H9 (cell line): ENCODE data around the gene FHOD3. TPM values are rescaled to one million over a fixed set of nuclear protein-coding genes. Genes with fewer than 3 reads are reported as not detected.

Experiments used
- DNase-seq: peaks from one replicate; pipeline ENCODE4 v3.0.0-alpha.2; 2017
- H2AFZ ChIP-seq: one replicate; pipeline ENCODE4 v1.6.1; 2013; ENCODE audit warnings: mild to moderate bottlenecking, low read length, control low read depth, moderate library complexity
- H2AK5ac ChIP-seq: 2 replicates; pipeline ENCODE4 v1.6.1; 2013; ENCODE audit warnings: low read length, control low read depth, mixed read lengths; ENCODE audit not compliant: insufficient read length
- H2BK120ac ChIP-seq: one replicate; pipeline ENCODE4 v1.6.1; 2013; ENCODE audit warnings: low read depth, mild to moderate bottlenecking, low read length, control low read depth, inconsistent platforms; ENCODE audit not compliant: poor library complexity, severe bottlenecking
- H2BK12ac ChIP-seq: 2 replicates; pipeline ENCODE4 v1.6.1; 2013; ENCODE audit warnings: low read length, control low read depth, mixed read lengths, low read depth; ENCODE audit not compliant: insufficient read length
- H2BK15ac ChIP-seq: 2 replicates; pipeline ENCODE4 v1.6.1; 2013; ENCODE audit warnings: low read depth, low read length, control low read depth
- H2BK20ac ChIP-seq: one replicate; pipeline ENCODE4 v1.6.1; 2013; ENCODE audit warnings: low read depth, mild to moderate bottlenecking, low read length, control low read depth, inconsistent platforms; ENCODE audit not compliant: poor library complexity, severe bottlenecking
- H2BK5ac ChIP-seq: 2 replicates; pipeline ENCODE4 v1.6.1; 2013; ENCODE audit warnings: low read length, control low read depth, mixed read lengths; ENCODE audit not compliant: insufficient read length
- H3K14ac ChIP-seq: 2 replicates; pipeline ENCODE4 v1.6.1; 2013; ENCODE audit warnings: low read length, control low read depth; ENCODE audit not compliant: insufficient read depth
- H3K18ac ChIP-seq: 2 replicates; pipeline ENCODE4 v1.6.1; 2013; ENCODE audit warnings: low read depth, mild to moderate bottlenecking, mixed read lengths, low read length, control low read depth; ENCODE audit not compliant: insufficient read length
- H3K23ac ChIP-seq: 2 replicates; pipeline ENCODE4 v1.6.1; 2013; ENCODE audit warnings: low read length, control low read depth, mixed read lengths, low read depth; ENCODE audit not compliant: insufficient read length
- H3K23me2 ChIP-seq: 2 replicates; pipeline ENCODE4 v1.6.1; 2013; ENCODE audit warnings: low read depth, mild to moderate bottlenecking, mixed read lengths, low read length, control low read depth; ENCODE audit not compliant: insufficient read length, poor library complexity, severe bottlenecking
- H3K27ac ChIP-seq: 2 replicates; pipeline ENCODE4 v1.5.1; 2013; ENCODE audit warnings: low read length, control low read depth, mixed read lengths, low read depth; ENCODE audit not compliant: insufficient read length
- H3K27me3 ChIP-seq: 2 replicates; pipeline ENCODE4 v1.6.1; 2013; ENCODE audit warnings: low read length, control low read depth, inconsistent platforms; ENCODE audit not compliant: insufficient read depth
- H3K4ac ChIP-seq: 2 replicates; pipeline ENCODE4 v1.6.1; 2013; ENCODE audit warnings: low read depth, mild to moderate bottlenecking, control low read depth, inconsistent platforms, low read length, moderate library complexity
- H3K4me1 ChIP-seq: 2 replicates; pipeline ENCODE4 v1.6.1; 2013; ENCODE audit warnings: low read length, control low read depth, inconsistent platforms; ENCODE audit not compliant: insufficient read depth
- H3K4me2 ChIP-seq: 2 replicates; pipeline ENCODE4 v1.6.1; 2013; ENCODE audit warnings: low read length, control low read depth, mixed read lengths; ENCODE audit not compliant: insufficient read length, insufficient read depth
- H3K56ac ChIP-seq: 2 replicates; pipeline ENCODE4 v1.6.1; 2013; ENCODE audit warnings: low read depth, mild to moderate bottlenecking, mixed read lengths, low read length, control low read depth; ENCODE audit not compliant: insufficient read length
- H3K79me1 ChIP-seq: 2 replicates; pipeline ENCODE4 v1.6.1; 2013; ENCODE audit warnings: low read depth, mild to moderate bottlenecking, moderate library complexity, low read length, control low read depth, inconsistent platforms; ENCODE audit not compliant: insufficient read depth, poor library complexity, severe bottlenecking
- H3K79me2 ChIP-seq: 2 replicates; pipeline ENCODE4 v1.6.1; 2013; ENCODE audit warnings: low read length, control low read depth, inconsistent platforms; ENCODE audit not compliant: insufficient read depth
- H3K9ac ChIP-seq: 2 replicates; pipeline ENCODE4 v1.6.1; 2013; ENCODE audit warnings: low read length, control low read depth, mixed read lengths; ENCODE audit not compliant: insufficient read length; ENCODE audit errors: extremely low read depth
- H3K9me3 ChIP-seq: one replicate; pipeline ENCODE4 v1.6.1; 2013; ENCODE audit warnings: low read depth, low read length, inconsistent platforms; ENCODE audit not compliant: control insufficient read depth
- H3T11ph ChIP-seq: one replicate; pipeline ENCODE4 v1.6.1; 2013; ENCODE audit warnings: mild to moderate bottlenecking, low read length, control low read depth, inconsistent platforms
- H4K20me1 ChIP-seq: one replicate; pipeline ENCODE4 v1.6.1; 2013; ENCODE audit not compliant: control insufficient read depth, insufficient read length, insufficient read depth
- H4K5ac ChIP-seq: 2 replicates; pipeline ENCODE4 v1.6.1; 2013; ENCODE audit warnings: low read depth, mild to moderate bottlenecking, mixed read lengths, low read length, control low read depth; ENCODE audit not compliant: insufficient read length
- H4K8ac ChIP-seq: replicated peaks from 2 replicates; pipeline ENCODE4 v1.6.1; 2013; ENCODE audit warnings: low read length, control low read depth, mixed read lengths, low read depth; ENCODE audit not compliant: insufficient read length
- H4K91ac ChIP-seq: 2 replicates; pipeline ENCODE4 v1.6.1; 2013; ENCODE audit warnings: low read depth, mild to moderate bottlenecking, moderate library complexity, mixed read lengths, low read length, control low read depth; ENCODE audit not compliant: insufficient read length
- H3K27ac Mint-ChIP-seq, 3 experiments: 2 replicates in 2 of 3; 3 replicates in 1 of 3; pipeline ENCODE4 v1.8.0; 2020 to 2021; ENCODE audit warnings: mixed read lengths in 3 of 3, mild to moderate bottlenecking in 1 of 3, moderate library complexity in 1 of 3
- H3K27me3 Mint-ChIP-seq: 2 replicates; pipeline ENCODE4 v1.8.0; 2021; ENCODE audit warnings: low read depth, mild to moderate bottlenecking, moderate library complexity, mixed read lengths
- H3K36me3 Mint-ChIP-seq, 3 experiments: 2 replicates in 2 of 3; 3 replicates in 1 of 3; pipeline ENCODE4 v1.8.0; 2020 to 2021; ENCODE audit warnings: low read depth in 3 of 3, mixed read lengths in 3 of 3; ENCODE audit not compliant: insufficient read depth in 1 of 3
- H3K4me1 Mint-ChIP-seq, 2 experiments: 2 replicates each; pipeline ENCODE4 v1.8.0; 2020; ENCODE audit warnings: mixed read lengths in 2 of 2
- H3K4me3 Mint-ChIP-seq, 2 experiments: 2 replicates in 1 of 2; 3 replicates in 1 of 2; pipeline ENCODE4 v1.8.0; 2020 to 2021; ENCODE audit warnings: mild to moderate bottlenecking in 2 of 2, mixed read lengths in 2 of 2, moderate library complexity in 1 of 2
- H3K9me3 Mint-ChIP-seq, 2 experiments: 2 replicates in 1 of 2; 3 replicates in 1 of 2; pipeline ENCODE4 v1.8.0; 2020; ENCODE audit warnings: mild to moderate bottlenecking in 2 of 2, mixed read lengths in 2 of 2, moderate library complexity in 1 of 2
- WGBS: extraction: QIAGEN DNeasy Blood & Tissue Kit; methylation state at CpG from one replicate; pipeline ENCODE4 v1.1.7; 2013; ENCODE audit warnings: missing lambda C conversion rate, low lambda C conversion rate, mixed read lengths; ENCODE audit not compliant: insufficient read length; ENCODE audit errors: extremely low coverage; 5-methylcytosine and 5-hydroxymethylcytosine counted together
- total RNA-seq: library from RNA; stranded (reverse); gene quantifications from 2 replicates; pipeline ENCODE4 v1.2.1, GENCODE V29; 2021
- TF ChIP-seq, protein P1 (sequence below): fragments of 200-600 bp; sonication (generic); conservative IDR thresholded peaks from 3 replicates; pipeline ENCODE4 v1.8.0; 2021; ENCODE audit warnings: antibody characterized with exemption, mild to moderate bottlenecking

FHOD3 gene
- total RNA-seq, 1 experiment from 2014 or later, result 8.0 TPM

GRCh38 chr18:36269157-36269556, 28.4 kb upstream of the FHOD3 start:
- Histone ChIP-seq H4K8ac (no peak overlapping the region), H4K5ac (no peak overlapping the region), H3K23me2 (no peaks in the 10 kb centered on the region), H3K27ac (no peak overlapping the region), H3K56ac (no peak overlapping the region), H2BK120ac (no peak overlapping the region), H3K18ac (no peak overlapping the region), H3K4me1 (no peaks in the 10 kb centered on the region), H3K14ac (no peak overlapping the region), H2BK12ac (no peak overlapping the region), H3K9me3 (no peaks in the 10 kb centered on the region), H3K79me2 (no peaks in the 10 kb centered on the region), H3T11ph (no peak overlapping the region), H3K9ac (no peak overlapping the region), H2BK5ac (no peak overlapping the region), H2BK20ac (no peak overlapping the region), H3K4ac (no peak overlapping the region), H3K23ac (no peak overlapping the region), H3K4me2 (no peak overlapping the region), H2BK15ac (no peak overlapping the region), H2AK5ac (no peak overlapping the region), H4K91ac (no peak overlapping the region), H3K27me3 (no peaks in the 10 kb centered on the region), H2AFZ (no peak overlapping the region), H3K79me1 (no peaks in the 10 kb centered on the region), H4K20me1 (no peaks in the 10 kb centered on the region)
- no peak overlapping the region for H3K4me3 Mint-ChIP-seq
- DNase-seq, result no peak
- H3K4me1 Mint-ChIP-seq, result peaks cover 9% of the 10 kb centered on the region in 2 experiments
- peaks cover 2% of the 10 kb centered on the region; the same call in 1 of the 2 replicates for H3K27me3 Mint-ChIP-seq
- H3K9me3 Mint-ChIP-seq, result no peaks in the 10 kb centered on the region; a peak in 1 of 5 replicates
- WGBS, result no CpG with 5 or more reads among the region's 4 CpGs
- TF ChIP-seq, protein P1, sequence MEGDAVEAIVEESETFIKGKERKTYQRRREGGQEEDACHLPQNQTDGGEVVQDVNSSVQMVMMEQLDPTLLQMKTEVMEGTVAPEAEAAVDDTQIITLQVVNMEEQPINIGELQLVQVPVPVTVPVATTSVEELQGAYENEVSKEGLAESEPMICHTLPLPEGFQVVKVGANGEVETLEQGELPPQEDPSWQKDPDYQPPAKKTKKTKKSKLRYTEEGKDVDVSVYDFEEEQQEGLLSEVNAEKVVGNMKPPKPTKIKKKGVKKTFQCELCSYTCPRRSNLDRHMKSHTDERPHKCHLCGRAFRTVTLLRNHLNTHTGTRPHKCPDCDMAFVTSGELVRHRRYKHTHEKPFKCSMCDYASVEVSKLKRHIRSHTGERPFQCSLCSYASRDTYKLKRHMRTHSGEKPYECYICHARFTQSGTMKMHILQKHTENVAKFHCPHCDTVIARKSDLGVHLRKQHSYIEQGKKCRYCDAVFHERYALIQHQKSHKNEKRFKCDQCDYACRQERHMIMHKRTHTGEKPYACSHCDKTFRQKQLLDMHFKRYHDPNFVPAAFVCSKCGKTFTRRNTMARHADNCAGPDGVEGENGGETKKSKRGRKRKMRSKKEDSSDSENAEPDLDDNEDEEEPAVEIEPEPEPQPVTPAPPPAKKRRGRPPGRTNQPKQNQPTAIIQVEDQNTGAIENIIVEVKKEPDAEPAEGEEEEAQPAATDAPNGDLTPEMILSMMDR, result no peak
- H3K36me3 Mint-ChIP-seq, result peaks cover 2 to 10% (median 4%) of the 10 kb centered on the region in 3 experiments; a peak in 5 of 7 replicates
- H3K27ac Mint-ChIP-seq, result no peak overlapping the region; a peak in 2 of 7 replicates
